HEK293 (cell line): ENCODE measurements around the gene MAZ.
"Not testable (repeated sequence)": the region's sequence is repeated elsewhere in the genome, so short reads cannot be mapped to it uniquely, and the experiment has no call there.

Experiments used
- CTCF ChIA-PET: fragments of 350-600 bp; formaldehyde crosslinking; extraction: SDS; loops from one replicate; lab custom pipeline; 2021; ENCODE audit warnings: antibody characterized with exemption; lab: Yijun Ruan, JAX
- POLR2A ChIA-PET: fragments of 300-600 bp; formaldehyde crosslinking; extraction: SDS; loops from one replicate; lab custom pipeline; 2020; ENCODE audit warnings: antibody characterized with exemption, inconsistent platforms; lab: Yijun Ruan, JAX
- H3K27ac ChIP-seq: fragments of 200-500 bp; sonication (Bioruptor generic); 2 replicates; pipeline ENCODE4 v1.5.1; 2014; ENCODE audit warnings: low read depth, low read length, control low read depth, inconsistent platforms; ENCODE audit errors: extremely low read depth
- H3K36me3 ChIP-seq, 2 experiments: fragments of 200-500 bp in 1 of 2; sonication (Bioruptor generic) in 1 of 2; 1 replicate in 1 of 2; 2 replicates in 1 of 2; pipeline ENCODE4 v1.5.1; 2014 to 2017; ENCODE audit warnings: inconsistent platforms in 2 of 2, low read length in 2 of 2; ENCODE audit not compliant: control insufficient read depth in 2 of 2, insufficient read depth in 1 of 2
- H3K4me1 ChIP-seq: fragments of 200-500 bp; sonication (Bioruptor generic); 2 replicates; pipeline ENCODE4 v1.5.1; 2014; ENCODE audit warnings: mild to moderate bottlenecking, low read length, inconsistent platforms; ENCODE audit not compliant: control insufficient read depth, insufficient read depth
- H3K4me3 ChIP-seq: 2 replicates; pipeline ENCODE4 v1.5.1; 2011; ENCODE audit warnings: low read depth, mild to moderate bottlenecking, control low read depth, low read length, moderate library complexity
- H3K9me3 ChIP-seq: fragments of 200-500 bp; sonication (Bioruptor generic); 2 replicates; pipeline ENCODE4 v1.5.1; 2014; ENCODE audit warnings: low read depth, low read length, inconsistent platforms; ENCODE audit not compliant: control insufficient read depth, insufficient read depth
- SCRT2 ChIP-seq: fragments of 450-650 bp; formaldehyde crosslinking; IDR thresholded peaks from 2 replicates; pipeline ENCODE4 v1.5.1; 2016; ENCODE audit warnings: missing biosample characterization, missing genetic modification characterization
- ZBTB44 ChIP-seq: fragments of 450-650 bp; IDR thresholded peaks from 2 replicates; pipeline ENCODE4 v1.5.1; 2018; ENCODE audit warnings: missing biosample characterization, mild to moderate bottlenecking, missing genetic modification characterization
- ZBTB48 ChIP-seq: fragments of 450-650 bp; formaldehyde crosslinking; IDR thresholded peaks from 2 replicates; pipeline ENCODE4 v1.5.1; 2016; ENCODE audit warnings: missing biosample characterization, missing genetic modification characterization
- ZNF121 ChIP-seq: fragments of 450-650 bp; formaldehyde crosslinking; IDR thresholded peaks from 2 replicates; pipeline ENCODE4 v1.5.1; 2016; ENCODE audit warnings: missing biosample characterization, missing genetic modification characterization
- ZNF16 ChIP-seq: fragments of 450-650 bp; formaldehyde crosslinking; IDR thresholded peaks from 2 replicates; pipeline ENCODE4 v1.5.1; 2016; ENCODE audit warnings: low read depth, missing biosample characterization, missing genetic modification characterization
- ZNF362 ChIP-seq: fragments of 450-650 bp; formaldehyde crosslinking; IDR thresholded peaks from 2 replicates; pipeline ENCODE4 v1.5.1; 2016; ENCODE audit warnings: missing biosample characterization, missing genetic modification characterization
- ZNF548 ChIP-seq: fragments of 450-650 bp; formaldehyde crosslinking; IDR thresholded peaks from 2 replicates; pipeline ENCODE4 v1.5.1; 2016; ENCODE audit warnings: missing biosample characterization, missing genetic modification characterization
- ZNF560 ChIP-seq: fragments of 450-650 bp; formaldehyde crosslinking; IDR thresholded peaks from 2 replicates; pipeline ENCODE4 v1.5.1; 2017; ENCODE audit warnings: missing biosample characterization, missing genetic modification characterization, borderline replicate concordance
- ZNF645 ChIP-seq: fragments of 450-650 bp; formaldehyde crosslinking; IDR thresholded peaks from 2 replicates; pipeline ENCODE4; 2016; ENCODE audit warnings: missing biosample characterization, missing genetic modification characterization
- ZNF692 ChIP-seq: fragments of 450-650 bp; formaldehyde crosslinking; IDR thresholded peaks from 2 replicates; pipeline ENCODE4 v1.5.1; 2016; ENCODE audit warnings: missing biosample characterization, missing genetic modification characterization
- ZNF707 ChIP-seq: fragments of 450-650 bp; formaldehyde crosslinking; IDR thresholded peaks from 2 replicates; pipeline ENCODE4 v1.5.1; 2016; ENCODE audit warnings: missing biosample characterization, missing genetic modification characterization
- ZSCAN16 ChIP-seq: fragments of 450-650 bp; formaldehyde crosslinking; IDR thresholded peaks from 2 replicates; pipeline ENCODE4 v1.5.1; 2016; ENCODE audit warnings: missing biosample characterization, missing genetic modification characterization
- TF ChIP-seq, protein P1 (sequence below): fragments of 450-650 bp; formaldehyde crosslinking; IDR thresholded peaks from 2 replicates; pipeline ENCODE4 v1.5.1; 2016; ENCODE audit warnings: missing biosample characterization, missing genetic modification characterization

The MAZ gene

DNA sequence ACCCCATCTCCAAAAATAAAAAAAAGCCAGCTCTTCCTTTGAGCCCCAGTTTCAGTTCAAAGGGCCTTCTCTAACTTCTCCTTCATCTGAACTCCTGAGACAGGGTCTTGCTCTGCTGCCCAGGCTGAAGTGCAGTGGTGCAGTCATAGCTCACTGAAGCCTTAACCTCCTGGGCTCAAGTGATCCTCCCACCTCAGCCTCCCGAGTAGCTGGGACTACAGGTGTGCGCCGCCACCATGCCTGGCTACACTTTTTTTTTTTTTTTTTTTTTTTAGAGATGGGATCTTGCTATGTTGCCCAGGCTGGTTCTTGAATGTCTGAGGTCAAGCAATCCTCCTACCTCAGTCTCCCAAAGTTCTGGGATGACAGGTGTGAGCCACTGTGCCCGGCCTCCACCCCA, 26.9 kb downstream of the MAZ start:
- H3K27ac ChIP-seq, H3K36me3 ChIP-seq, H3K4me3 ChIP-seq, H3K9me3 ChIP-seq, H3K4me1 ChIP-seq: not testable (repeated sequence)
- ChIA-PET POLR2A (interaction anchor here (0.6 kb wide), 1 partner anchor 194 kb away, joined by 3 read pairs; no protein-coding TSS in a partner anchor), CTCF (interaction anchor here (0.6 to 1.2 kb wide), 2 partner anchors 15 to 186 kb away, joined by 4 to 10 read pairs; no protein-coding TSS in a partner anchor)
- TF ChIP-seq ZNF121 (tag by site-specific recombination) (peak; percentile 92), ZNF362 (peak; percentile 25; the same call in 1 of the 2 replicates)
- TF ChIP-seq, all 188 proteins: peak for 2; not testable (repeated sequence) for 186

DNA sequence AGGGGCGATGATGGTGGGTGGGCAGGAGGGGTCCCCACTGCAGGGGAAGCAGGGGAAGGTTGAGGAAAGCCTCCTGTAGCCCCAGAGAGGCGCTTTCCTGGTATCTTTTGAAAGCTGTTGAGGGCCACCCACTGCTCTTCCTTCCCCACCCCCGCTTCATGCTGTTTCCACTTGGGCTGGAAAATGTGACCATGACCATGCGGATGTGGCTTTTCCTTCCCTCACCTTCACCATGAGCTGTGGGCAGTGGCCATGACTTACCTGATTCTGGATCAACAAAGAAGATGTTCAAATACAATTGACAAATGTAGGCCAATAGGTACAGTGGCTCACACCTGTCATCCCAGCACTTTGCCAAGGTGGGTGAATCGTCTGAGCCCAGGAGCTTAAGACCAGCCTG, 27.8 kb downstream of the MAZ start:
- no peaks in the 10 kb centered on the region for H3K4me1 ChIP-seq
- H3K4me3 ChIP-seq: no peak overlapping the region
- POLR2A ChIA-PET: no interaction called here
- CTCF ChIA-PET: interaction anchor here (0.6 to 6.5 kb wide), 2 partner anchors 14 to 1180 kb away, joined by 6 to 67 read pairs; no protein-coding TSS in a partner anchor
- no peaks in the 10 kb centered on the region for H3K9me3 ChIP-seq
- H3K27ac ChIP-seq: no peak overlapping the region
- H3K36me3 ChIP-seq: peaks cover 0 to 5% of the 10 kb centered on the region in 2 experiments; a peak in 1 of 3 replicates
- no peak for TF ChIP-seq SCRT2 (tag by site-specific recombination)
- TF ChIP-seq ZNF16 (tag by site-specific recombination): no peak
- TF ChIP-seq ZNF548 (tag by site-specific recombination): no peak
- TF ChIP-seq ZSCAN16 (tag by site-specific recombination): no peak
- TF ChIP-seq ZNF645 (tag by site-specific recombination): no peak
- TF ChIP-seq ZBTB48 (tag by site-specific recombination): no peak
- no peak for TF ChIP-seq ZNF560 (tag by site-specific recombination)
- TF ChIP-seq, protein P1, sequence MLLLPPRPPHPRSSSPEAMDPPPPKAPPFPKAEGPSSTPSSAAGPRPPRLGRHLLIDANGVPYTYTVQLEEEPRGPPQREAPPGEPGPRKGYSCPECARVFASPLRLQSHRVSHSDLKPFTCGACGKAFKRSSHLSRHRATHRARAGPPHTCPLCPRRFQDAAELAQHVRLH (tag by site-specific recombination): no peak
- TF ChIP-seq ZNF692 (tag by site-specific recombination): no peak
- TF ChIP-seq ZBTB44 (tag by site-specific recombination): no peak

DNA sequence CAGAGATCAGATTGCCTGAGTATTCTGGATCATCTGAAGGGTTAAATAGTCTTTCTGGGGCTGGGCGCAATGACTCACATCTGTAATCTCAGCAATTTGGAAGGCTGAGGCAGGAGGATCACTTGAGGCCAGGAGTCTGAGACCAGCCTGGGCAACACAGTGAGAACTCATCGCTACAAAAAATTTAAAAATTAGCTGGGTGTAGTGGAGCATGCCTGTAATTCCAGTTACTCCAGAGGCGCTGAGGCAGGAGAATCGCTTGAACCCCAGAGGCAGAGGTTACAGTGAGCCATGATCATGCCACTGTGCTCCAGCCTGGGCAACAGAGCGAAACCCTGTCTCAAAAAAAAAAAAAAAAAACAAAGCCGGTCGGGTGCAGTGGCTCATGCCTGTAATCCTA, 29.6 kb downstream of the MAZ start:
- POLR2A ChIA-PET: interaction anchor here (1.5 kb wide), 1 partner anchor 16 kb away, joined by 4 read pairs; the partner anchor contains the start of gene MVP
- H3K4me3 ChIP-seq: no peak overlapping the region
- H3K4me1 ChIP-seq: no peaks in the 10 kb centered on the region
- TF ChIP-seq SCRT2 (tag by site-specific recombination): no peak
- no peak for TF ChIP-seq ZNF707
- TF ChIP-seq, all 188 proteins: peak for 0
- no peak overlapping the region for H3K27ac ChIP-seq
- H3K9me3 ChIP-seq: no peaks in the 10 kb centered on the region
- CTCF ChIA-PET: interaction anchor here (1.2 to 6.5 kb wide), 2 partner anchors 12 to 196 kb away, joined by 3 to 67 read pairs; partner anchors contain the start of gene TLCD3B
- peaks cover 0 to 5% of the 10 kb centered on the region in 2 experiments; a peak in 1 of 3 replicates for H3K36me3 ChIP-seq
